ENCODE data around the gene KY.

- TF ChIP-seq POLR2A (IDR thresholded peaks at IDR 0.05): no peak
- TF ChIP-seq, protein P1, sequence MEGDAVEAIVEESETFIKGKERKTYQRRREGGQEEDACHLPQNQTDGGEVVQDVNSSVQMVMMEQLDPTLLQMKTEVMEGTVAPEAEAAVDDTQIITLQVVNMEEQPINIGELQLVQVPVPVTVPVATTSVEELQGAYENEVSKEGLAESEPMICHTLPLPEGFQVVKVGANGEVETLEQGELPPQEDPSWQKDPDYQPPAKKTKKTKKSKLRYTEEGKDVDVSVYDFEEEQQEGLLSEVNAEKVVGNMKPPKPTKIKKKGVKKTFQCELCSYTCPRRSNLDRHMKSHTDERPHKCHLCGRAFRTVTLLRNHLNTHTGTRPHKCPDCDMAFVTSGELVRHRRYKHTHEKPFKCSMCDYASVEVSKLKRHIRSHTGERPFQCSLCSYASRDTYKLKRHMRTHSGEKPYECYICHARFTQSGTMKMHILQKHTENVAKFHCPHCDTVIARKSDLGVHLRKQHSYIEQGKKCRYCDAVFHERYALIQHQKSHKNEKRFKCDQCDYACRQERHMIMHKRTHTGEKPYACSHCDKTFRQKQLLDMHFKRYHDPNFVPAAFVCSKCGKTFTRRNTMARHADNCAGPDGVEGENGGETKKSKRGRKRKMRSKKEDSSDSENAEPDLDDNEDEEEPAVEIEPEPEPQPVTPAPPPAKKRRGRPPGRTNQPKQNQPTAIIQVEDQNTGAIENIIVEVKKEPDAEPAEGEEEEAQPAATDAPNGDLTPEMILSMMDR (IDR thresholded peaks at IDR 0.05): no peak
Measured at GRCh38 chr3:134644731-134645514, 5.9 kb downstream of the KY start.
